CD4-positive, alpha-beta memory T cell (primary cell): ENCODE data around the gene KLRC2. TPM values are rescaled to one million over a fixed set of nuclear protein-coding genes. Genes with fewer than 3 reads are reported as not detected.
A peak's percentile ranks its signal among the peaks of the same experiment; 100 is the strongest.
"Not testable (repeated sequence)": the region's sequence is repeated elsewhere in the genome, so short reads cannot be mapped to it uniquely, and the experiment has no call there.

Experiments used
- CTCF ChIA-PET: fragments of 350-600 bp; sonication (Branson Sonifier 250); formaldehyde crosslinking; loops from one replicate; lab custom pipeline; 2021; ENCODE audit warnings: inconsistent platforms; ENCODE audit not compliant: partially characterized antibody; lab: Charles Lee
- POLR2A ChIA-PET: fragments of 350-600 bp; sonication (Branson Sonifier 250); formaldehyde crosslinking; loops from one replicate; lab custom pipeline; 2021; ENCODE audit not compliant: partially characterized antibody; lab: Charles Lee
- DNase-seq, 5 donors: peaks; one replicate each; pipeline versions ENCODE4 v3.0.0 to v3.0.0-alpha.2; 2020 to 2022; ENCODE audit warnings: mixed read lengths in 1 of 5
- H3K27ac ChIP-seq: one replicate; pipeline ENCODE4 v1.7.0; 2013; ENCODE audit warnings: low read depth, low read length
- H3K27me3 ChIP-seq: 2 replicates; pipeline ENCODE4 v1.7.0; 2013; ENCODE audit warnings: mild to moderate bottlenecking, low read length, moderate library complexity; ENCODE audit not compliant: insufficient read depth
- H3K36me3 ChIP-seq: 2 replicates; pipeline ENCODE4 v1.7.0; 2013; ENCODE audit warnings: mild to moderate bottlenecking, low read length, moderate library complexity; ENCODE audit not compliant: insufficient read depth
- H3K4me1 ChIP-seq: 2 replicates; pipeline ENCODE4 v1.7.0; 2013; ENCODE audit warnings: mild to moderate bottlenecking, low read length, moderate library complexity; ENCODE audit not compliant: insufficient read depth
- H3K4me3 ChIP-seq, 2 donors: one replicate each; pipeline ENCODE4 v1.7.0; 2013; ENCODE audit warnings: low read length in 2 of 2, mild to moderate bottlenecking in 1 of 2
- H3K9me3 ChIP-seq, 2 donors: one replicate each; pipeline ENCODE4 v1.7.0; 2013; ENCODE audit warnings: low read length in 2 of 2, control low read depth in 1 of 2; ENCODE audit not compliant: control insufficient read depth in 1 of 2
- H3K27ac Mint-ChIP-seq, 7 donors: one replicate each; pipeline ENCODE4 v1.8.0; 2020 to 2021; ENCODE audit warnings: mixed read lengths in 7 of 7, mild to moderate bottlenecking in 6 of 7, inconsistent platforms in 3 of 7, moderate library complexity in 3 of 7
- H3K27me3 Mint-ChIP-seq, 2 donors: one replicate each; pipeline ENCODE4 v1.8.0; 2020 to 2021; ENCODE audit warnings: mixed read lengths in 2 of 2
- H3K36me3 Mint-ChIP-seq, 2 donors: one replicate each; pipeline ENCODE4 v1.8.0; 2020 to 2021; ENCODE audit warnings: mixed read lengths in 2 of 2, inconsistent platforms in 1 of 2, mild to moderate bottlenecking in 1 of 2
- H3K4me1 Mint-ChIP-seq, 4 donors: one replicate each; pipeline ENCODE4 v1.8.0; 2020 to 2021; ENCODE audit warnings: mixed read lengths in 4 of 4, mild to moderate bottlenecking in 1 of 4
- H3K4me3 Mint-ChIP-seq, 8 donors: one replicate each; pipeline ENCODE4 v1.8.0; 2020 to 2021; ENCODE audit warnings: mixed read lengths in 8 of 8, mild to moderate bottlenecking in 7 of 8, moderate library complexity in 6 of 8, inconsistent platforms in 3 of 8
- H3K9me3 Mint-ChIP-seq, 8 donors: one replicate each; pipeline ENCODE4 v1.8.0; 2020 to 2021; ENCODE audit warnings: mixed read lengths in 8 of 8, mild to moderate bottlenecking in 5 of 8, inconsistent platforms in 3 of 8, moderate library complexity in 1 of 8
- intact Hi-C: fragments of 100-400 bp; cut with micrococcal nuclease; formaldehyde crosslinking; loops from one replicate; pipeline ENCODE4 v1.15.1; 2023
- polyA plus RNA-seq, 2 donors: library from polyadenylated mRNA; unstranded; fragments of 300-500 nt; fragmentation: Illumina TruSeq; gene quantifications; one replicate each; pipeline ENCODE4 v1.2.3, GENCODE V29; 2021
- total RNA-seq, 2 experiments: library from RNA; stranded (reverse); gene quantifications; one replicate each; pipeline ENCODE4 v1.2.3, GENCODE V29; 2021

The KLRC2 gene
- total and polyA plus RNA-seq, 4 experiments from 2014 or later, result not detected

DNA sequence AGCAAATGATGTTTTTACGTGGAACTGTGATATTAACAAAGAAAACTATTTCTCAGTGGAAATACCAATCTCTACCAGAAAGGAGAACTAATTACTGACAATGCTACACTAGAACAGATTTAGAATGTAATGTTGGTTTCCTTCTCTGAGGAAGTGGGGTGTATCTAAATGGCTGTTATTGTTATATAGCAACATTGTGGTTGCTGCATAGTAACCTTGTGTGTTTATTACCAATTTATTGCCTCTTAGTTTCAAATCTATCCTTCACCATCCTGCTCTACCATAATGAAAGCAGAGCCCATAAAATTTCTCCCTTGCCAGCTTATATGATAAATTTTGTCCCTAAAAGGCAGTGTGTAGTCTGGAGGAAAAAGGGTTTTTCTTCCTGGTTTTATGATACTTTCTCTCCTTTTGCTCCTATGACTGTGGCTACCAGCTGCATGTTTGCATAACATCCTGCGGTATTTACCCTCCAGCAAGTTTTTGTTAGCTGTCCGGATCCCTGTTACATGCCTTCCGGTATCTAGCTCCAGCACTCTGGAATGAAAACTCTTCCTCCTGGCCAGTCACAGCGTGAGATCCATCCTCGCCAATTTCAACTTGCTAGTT, 40.3 kb downstream of the KLRC2 start:
- Histone ChIP-seq H3K27me3 (no peaks in the 10 kb centered on the region), H3K4me1 (no peaks in the 10 kb centered on the region), H3K27ac (no peak overlapping the region), H3K9me3 (no peaks in the 10 kb centered on the region), H3K36me3 (no peaks in the 10 kb centered on the region), H3K4me3 (no peak overlapping the region)
- POLR2A ChIA-PET, result no interaction called here
- Mint-ChIP-seq H3K9me3 (no peaks in the 10 kb centered on the region), H3K27ac (peak overlapping the region in 1 of 7 donors; percentile 21), H3K36me3 (no peaks in the 10 kb centered on the region), H3K4me3 (no peak overlapping the region), H3K4me1 (no peaks in the 10 kb centered on the region), H3K27me3 (peaks cover 17 to 21% of the 10 kb centered on the region in 2 donors)
- no peak for DNase-seq
- CTCF ChIA-PET, result no interaction called here
- intact Hi-C loops, result no loop called here

DNA sequence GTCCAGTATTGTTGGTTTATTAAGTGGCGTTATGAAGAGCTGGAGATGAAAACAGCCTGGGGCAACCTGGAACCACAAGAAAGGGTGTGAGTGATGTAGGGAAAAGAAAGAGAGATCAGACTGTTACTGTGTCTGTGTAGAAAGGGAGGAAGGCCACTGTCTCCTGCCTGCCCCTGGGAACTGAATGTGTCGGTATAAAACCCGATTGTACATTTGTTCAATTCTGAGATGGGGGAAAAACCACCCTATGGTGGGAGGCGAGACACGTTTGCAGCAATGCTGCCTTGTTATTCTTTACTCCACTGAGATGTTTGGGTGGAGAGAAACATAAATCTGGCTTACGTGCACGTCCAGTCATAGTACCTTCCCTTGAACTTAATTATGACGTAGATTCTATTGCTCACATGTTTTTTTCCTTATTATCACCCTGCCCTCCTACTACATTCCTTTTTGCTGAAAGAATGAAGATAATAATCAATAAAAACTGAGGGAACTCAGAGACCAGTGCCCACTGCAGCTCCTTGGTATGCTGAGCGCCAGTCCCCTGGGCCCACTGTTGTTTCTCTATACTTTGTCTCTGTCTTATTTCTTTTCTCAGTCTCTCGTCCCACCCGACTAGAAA, 41.2 kb downstream of the KLRC2 start:
- H3K4me1 Mint-ChIP-seq, POLR2A ChIA-PET, H3K27me3 ChIP-seq, H3K4me3 Mint-ChIP-seq, H3K27ac ChIP-seq, H3K4me1 ChIP-seq, H3K9me3 ChIP-seq, H3K4me3 ChIP-seq, H3K36me3 Mint-ChIP-seq, intact Hi-C loops, H3K36me3 ChIP-seq, CTCF ChIA-PET, H3K27ac Mint-ChIP-seq, DNase-seq, H3K9me3 Mint-ChIP-seq: not testable (repeated sequence)
- H3K27me3 Mint-ChIP-seq, result peaks cover 13 to 24% of the 10 kb centered on the region in 2 donors

DNA sequence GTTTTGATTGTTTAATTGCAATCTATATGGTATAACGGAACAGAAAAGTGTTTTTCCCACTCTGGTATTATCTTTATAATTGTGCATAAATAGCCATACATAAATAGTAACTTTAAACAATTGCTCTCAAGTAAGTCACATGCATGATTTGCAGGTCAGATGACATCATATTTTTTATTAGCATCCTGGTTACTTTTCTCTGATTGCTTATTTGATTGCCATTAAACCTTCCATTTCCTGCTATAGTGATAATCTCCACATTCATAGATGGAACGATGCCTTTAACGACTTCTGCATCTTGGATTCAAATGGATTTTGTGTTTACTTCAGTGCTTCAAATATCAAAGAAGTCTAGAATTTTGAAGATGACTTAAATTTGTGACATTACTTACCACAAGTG, 42.5 kb downstream of the KLRC2 start:
- Histone ChIP-seq H3K27ac (no peak overlapping the region), H3K4me1 (no peaks in the 10 kb centered on the region), H3K4me3 (no peak overlapping the region), H3K9me3 (no peaks in the 10 kb centered on the region), H3K27me3 (no peaks in the 10 kb centered on the region), H3K36me3 (no peaks in the 10 kb centered on the region)
- no peak for DNase-seq
- Mint-ChIP-seq H3K36me3 (no peaks in the 10 kb centered on the region), H3K27me3 (peaks cover 20 to 24% of the 10 kb centered on the region in 2 donors), H3K9me3 (no peaks in the 10 kb centered on the region), H3K4me3 (no peak overlapping the region), H3K27ac (no peak overlapping the region), H3K4me1 (peaks cover 0 to 1% (median 0%) of the 10 kb centered on the region in 4 donors)
- intact Hi-C loops, result no loop called here
- CTCF ChIA-PET, result no interaction called here
- POLR2A ChIA-PET, result no interaction called here

DNA sequence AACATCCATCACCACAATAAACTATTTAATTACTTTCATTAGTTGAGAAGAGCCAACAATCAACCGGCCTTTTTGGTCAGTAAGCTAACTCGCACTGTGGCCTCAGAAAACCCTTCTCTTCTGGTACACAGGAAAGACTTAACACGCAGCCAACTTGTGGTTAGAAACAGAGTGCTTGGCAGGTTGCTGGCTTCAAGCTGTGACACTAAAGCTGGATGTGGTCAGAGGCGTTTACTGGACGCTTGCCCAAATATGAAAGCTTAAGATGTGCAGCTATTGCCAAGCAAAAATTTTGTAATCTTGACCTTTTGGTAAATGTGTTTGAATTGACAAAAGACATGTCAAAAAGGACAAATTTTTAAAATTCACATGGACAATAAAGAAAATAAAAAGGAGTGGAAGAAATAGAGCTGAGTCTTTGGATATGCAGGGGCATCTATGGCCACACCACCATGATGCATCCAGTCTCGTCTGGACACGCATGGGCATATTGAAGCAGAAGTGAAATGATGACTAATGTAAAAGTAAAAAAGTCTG, 43.3 kb downstream of the KLRC2 start:
- intact Hi-C loops, result no loop called here
- H3K27me3 ChIP-seq, result no peaks in the 10 kb centered on the region
- no peak overlapping the region for H3K4me3 ChIP-seq
- POLR2A ChIA-PET, result no interaction called here
- H3K27me3 Mint-ChIP-seq, result peaks cover 19% of the 10 kb centered on the region in 2 donors
- CTCF ChIA-PET, result no interaction called here
- H3K4me1 Mint-ChIP-seq, result peaks cover 0 to 1% (median 0%) of the 10 kb centered on the region in 4 donors
- H3K4me3 Mint-ChIP-seq, result no peak overlapping the region
- H3K27ac Mint-ChIP-seq, result no peak overlapping the region
- H3K9me3 ChIP-seq, result no peaks in the 10 kb centered on the region
- no peaks in the 10 kb centered on the region for H3K9me3 Mint-ChIP-seq
- H3K36me3 ChIP-seq, result no peaks in the 10 kb centered on the region
- no peak for DNase-seq
- no peaks in the 10 kb centered on the region for H3K4me1 ChIP-seq
- no peaks in the 10 kb centered on the region for H3K36me3 Mint-ChIP-seq
- no peak overlapping the region for H3K27ac ChIP-seq

DNA sequence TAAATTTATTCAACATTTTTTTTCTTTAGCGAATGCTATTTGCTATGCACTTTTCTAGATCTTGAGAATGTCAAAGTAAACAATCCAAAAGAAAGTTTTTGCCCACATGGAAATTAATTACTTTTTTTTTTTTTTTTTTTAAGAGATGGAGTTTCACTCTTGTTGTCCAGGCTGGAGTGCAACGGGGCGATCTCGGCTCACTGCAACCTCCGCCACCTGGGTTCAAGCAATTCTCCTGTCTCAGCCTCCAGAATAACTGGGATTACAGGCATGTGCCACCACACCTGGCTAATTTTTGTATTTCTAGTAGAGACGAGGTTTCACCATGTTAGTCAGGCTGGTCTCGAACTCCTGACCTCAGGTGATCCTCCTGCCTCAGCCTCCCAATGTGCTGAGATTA, 44.8 kb downstream of the KLRC2 start:
- POLR2A ChIA-PET, H3K4me1 ChIP-seq, H3K27me3 ChIP-seq, intact Hi-C loops, DNase-seq, H3K9me3 ChIP-seq, H3K9me3 Mint-ChIP-seq, H3K36me3 Mint-ChIP-seq, H3K27ac Mint-ChIP-seq, H3K27ac ChIP-seq, H3K4me3 ChIP-seq, CTCF ChIA-PET, H3K36me3 ChIP-seq, H3K4me1 Mint-ChIP-seq, H3K4me3 Mint-ChIP-seq: not testable (repeated sequence)
- peaks cover 19% of the 10 kb centered on the region in 2 donors for H3K27me3 Mint-ChIP-seq

DNA sequence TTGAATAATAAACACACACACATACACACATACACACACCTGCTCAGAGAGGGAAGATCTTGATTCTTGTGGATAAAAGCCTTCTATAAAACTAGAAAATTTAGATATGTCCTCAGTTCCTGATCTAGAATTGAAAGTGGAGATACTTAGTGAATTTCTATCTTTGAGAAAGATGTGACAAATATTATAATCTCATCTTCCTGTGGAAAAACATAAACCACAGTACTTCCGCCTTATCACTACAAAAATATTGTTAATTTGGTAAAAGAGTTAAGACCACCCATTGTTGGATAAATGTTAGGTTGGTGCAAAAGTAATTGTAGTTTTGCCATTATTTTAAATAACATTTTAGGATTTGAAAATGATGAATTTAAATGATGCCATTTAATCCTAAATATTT, 45.9 kb downstream of the KLRC2 start, which contains the start of gene KLRK1:
Gene KLRK1, minus strand, starts transcription at position 138 of the 400 bp plus-strand sequence. CDS start 1,231 bp downstream, outside the sequence.
- DNase-seq, result no peak
- Mint-ChIP-seq H3K4me3 (peak within 1 kb of the TSS in 1 of 8 donors; percentile 15), H3K27me3 (peaks cover 18 to 19% of the 10 kb centered on the region in 2 donors), H3K36me3 (no peaks in the 10 kb centered on the region), H3K27ac (no peak within 1 kb of the TSS), H3K4me1 (peaks cover 0 to 1% (median 0%) of the 10 kb centered on the region in 4 donors), H3K9me3 (no peaks in the 10 kb centered on the region)
- no peaks in the 10 kb centered on the region for H3K27me3 ChIP-seq
- POLR2A ChIA-PET, result no interaction called here
- no peaks in the 10 kb centered on the region for H3K9me3 ChIP-seq
- no peak within 1 kb of the TSS for H3K27ac ChIP-seq
- no peaks in the 10 kb centered on the region for H3K4me1 ChIP-seq
- H3K4me3 ChIP-seq, result no peak within 1 kb of the TSS
- H3K36me3 ChIP-seq, result no peaks in the 10 kb centered on the region
- CTCF ChIA-PET, result no interaction called here
- intact Hi-C loops, result no loop called here

DNA sequence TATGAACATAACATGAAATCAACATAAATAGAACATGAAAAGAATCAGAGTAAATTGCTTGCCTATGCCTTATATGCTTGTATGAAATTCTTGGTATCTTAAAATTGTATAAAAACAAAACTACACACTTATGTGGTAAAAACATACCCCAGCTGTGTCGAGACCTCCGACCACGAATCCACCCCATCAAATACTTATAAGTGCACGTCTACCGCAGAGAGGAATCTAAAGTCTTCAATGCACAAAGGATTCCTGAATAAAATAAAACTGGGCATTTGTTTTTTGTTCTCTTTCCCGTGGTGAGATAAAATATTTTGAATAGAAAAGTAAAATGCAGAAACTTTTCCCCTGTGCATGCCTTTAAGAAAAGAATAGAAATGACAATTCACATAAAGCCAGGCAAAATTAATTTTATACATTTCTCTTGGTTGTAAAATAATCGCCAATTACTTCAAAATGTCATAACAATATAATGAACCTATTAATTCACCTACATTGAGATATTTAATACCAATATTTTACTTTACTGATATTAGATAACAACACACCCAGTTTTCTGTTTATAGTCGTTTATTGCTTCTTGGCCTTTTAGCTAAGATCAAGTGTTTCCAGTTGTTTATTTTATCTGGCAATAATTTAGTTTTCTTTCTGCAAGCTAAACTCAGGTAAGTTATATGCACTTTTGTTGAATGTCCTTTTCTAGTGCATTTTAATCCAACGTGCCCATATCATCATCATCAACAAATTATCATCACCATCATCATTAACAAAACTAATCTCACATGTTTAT, 47.0 kb downstream of the KLRC2 start:
- Mint-ChIP-seq H3K27ac (no peak overlapping the region), H3K4me1 (peaks cover 0 to 1% (median 0%) of the 10 kb centered on the region in 4 donors), H3K36me3 (no peaks in the 10 kb centered on the region), H3K9me3 (peaks cover 0 to 4% (median 0%) of the 10 kb centered on the region in 8 donors), H3K27me3 (peaks cover 15 to 19% of the 10 kb centered on the region in 2 donors), H3K4me3 (peak overlapping the region in 1 of 8 donors; percentile 15)
- no peak overlapping the region for H3K4me3 ChIP-seq
- DNase-seq, result no peak
- ChIA-PET POLR2A (no interaction called here), CTCF (no interaction called here)
- intact Hi-C loops, result no loop called here
- no peaks in the 10 kb centered on the region for H3K27me3 ChIP-seq
- no peaks in the 10 kb centered on the region for H3K36me3 ChIP-seq
- no peak overlapping the region for H3K27ac ChIP-seq
- no peaks in the 10 kb centered on the region for H3K9me3 ChIP-seq
- H3K4me1 ChIP-seq, result no peaks in the 10 kb centered on the region
